ENCODE measurements around the gene DNAJC1. TPM values are rescaled to one million over a fixed set of nuclear protein-coding genes. Genes with fewer than 3 reads are reported as not detected.
"Not testable (repeated sequence)": the region's sequence is repeated elsewhere in the genome, so short reads cannot be mapped to it uniquely, and the experiment has no call there.

DNAJC1 gene
- total RNA-seq, 2 donors from 2014 or later: 27.4 to 33.8 TPM

GRCh38 chr10:21720090-21720489 lies 283.4 kb downstream of the DNAJC1 start:
- Histone ChIP-seq H3K9me3 (no peaks in the 10 kb centered on the region), H3K36me3 (no peaks in the 10 kb centered on the region), H3K27me3 (no peaks in the 10 kb centered on the region), H3K4me1 (peaks cover 8% of the 10 kb centered on the region), H3K4me3 (no peak overlapping the region), H3K9ac (ENCODE audit: low read depth in 2 of 2, low read length in 2 of 2) (no peak overlapping the region), H3K27ac (no peak overlapping the region)
- TF ChIP-seq, protein P1, sequence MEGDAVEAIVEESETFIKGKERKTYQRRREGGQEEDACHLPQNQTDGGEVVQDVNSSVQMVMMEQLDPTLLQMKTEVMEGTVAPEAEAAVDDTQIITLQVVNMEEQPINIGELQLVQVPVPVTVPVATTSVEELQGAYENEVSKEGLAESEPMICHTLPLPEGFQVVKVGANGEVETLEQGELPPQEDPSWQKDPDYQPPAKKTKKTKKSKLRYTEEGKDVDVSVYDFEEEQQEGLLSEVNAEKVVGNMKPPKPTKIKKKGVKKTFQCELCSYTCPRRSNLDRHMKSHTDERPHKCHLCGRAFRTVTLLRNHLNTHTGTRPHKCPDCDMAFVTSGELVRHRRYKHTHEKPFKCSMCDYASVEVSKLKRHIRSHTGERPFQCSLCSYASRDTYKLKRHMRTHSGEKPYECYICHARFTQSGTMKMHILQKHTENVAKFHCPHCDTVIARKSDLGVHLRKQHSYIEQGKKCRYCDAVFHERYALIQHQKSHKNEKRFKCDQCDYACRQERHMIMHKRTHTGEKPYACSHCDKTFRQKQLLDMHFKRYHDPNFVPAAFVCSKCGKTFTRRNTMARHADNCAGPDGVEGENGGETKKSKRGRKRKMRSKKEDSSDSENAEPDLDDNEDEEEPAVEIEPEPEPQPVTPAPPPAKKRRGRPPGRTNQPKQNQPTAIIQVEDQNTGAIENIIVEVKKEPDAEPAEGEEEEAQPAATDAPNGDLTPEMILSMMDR (IDR thresholded peaks at IDR 0.05): no peak
- intact Hi-C loops (cut with DNase I): loop anchor here (10.0 kb wide), 1 partner anchor 185 kb away; the partner anchor contains the start of gene MLLT10
- no peak for DNase-seq

GRCh38 chr10:21719502-21719901 lies 284.0 kb downstream of the DNAJC1 start:
- no peak overlapping the region for H3K27ac ChIP-seq
- H3K27me3 ChIP-seq: no peaks in the 10 kb centered on the region
- intact Hi-C loops (cut with DNase I): no loop called here
- DNase-seq: no peak
- H3K4me1 ChIP-seq: peaks cover 2% of the 10 kb centered on the region
- H3K4me3 ChIP-seq: no peak overlapping the region
- TF ChIP-seq, protein P1 (IDR thresholded peaks at IDR 0.05): no peak
- no peak overlapping the region for H3K9ac ChIP-seq (ENCODE audit: low read depth in 2 of 2, low read length in 2 of 2)
- no peaks in the 10 kb centered on the region for H3K36me3 ChIP-seq
- H3K9me3 ChIP-seq: no peaks in the 10 kb centered on the region

DNA sequence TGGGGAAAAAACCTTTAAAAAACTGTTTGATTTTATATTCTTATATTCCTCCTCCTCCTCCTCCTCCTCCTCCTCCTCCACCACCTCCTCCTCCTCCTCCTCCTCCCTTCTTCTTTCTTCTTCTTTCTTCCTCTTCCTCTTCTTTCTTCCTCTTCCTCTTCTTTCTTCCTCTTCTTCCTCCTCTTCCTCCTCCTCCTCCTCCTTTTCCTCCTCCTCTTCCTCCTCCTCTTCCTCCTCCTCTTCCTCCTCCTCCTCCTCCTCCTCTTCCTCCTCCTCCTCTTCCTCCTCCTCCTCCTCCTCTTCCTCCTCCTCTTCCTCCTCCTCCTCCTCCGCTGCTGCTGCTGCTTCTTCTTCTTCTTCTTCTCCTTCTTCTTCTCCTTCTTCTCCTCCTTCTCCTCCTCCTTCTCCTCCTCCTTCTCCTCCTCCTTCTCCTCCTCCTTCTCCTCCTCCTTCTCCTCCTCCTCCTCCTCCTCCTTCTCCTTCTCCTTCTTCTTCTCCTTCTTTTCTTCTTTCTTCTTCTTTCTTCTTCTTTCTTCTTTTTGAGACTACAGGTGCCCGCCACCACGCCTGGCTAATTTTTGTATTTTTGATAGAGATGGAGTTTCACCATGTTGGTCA lies 286.0 kb downstream of the DNAJC1 start:
- H3K9ac ChIP-seq (ENCODE audit: low read depth in 2 of 2, low read length in 2 of 2); H3K27ac ChIP-seq; DNase-seq; H3K36me3 ChIP-seq; intact Hi-C loops (cut with DNase I); H3K9me3 ChIP-seq; H3K27me3 ChIP-seq; H3K4me1 ChIP-seq; H3K4me3 ChIP-seq: not testable (repeated sequence)

DNA sequence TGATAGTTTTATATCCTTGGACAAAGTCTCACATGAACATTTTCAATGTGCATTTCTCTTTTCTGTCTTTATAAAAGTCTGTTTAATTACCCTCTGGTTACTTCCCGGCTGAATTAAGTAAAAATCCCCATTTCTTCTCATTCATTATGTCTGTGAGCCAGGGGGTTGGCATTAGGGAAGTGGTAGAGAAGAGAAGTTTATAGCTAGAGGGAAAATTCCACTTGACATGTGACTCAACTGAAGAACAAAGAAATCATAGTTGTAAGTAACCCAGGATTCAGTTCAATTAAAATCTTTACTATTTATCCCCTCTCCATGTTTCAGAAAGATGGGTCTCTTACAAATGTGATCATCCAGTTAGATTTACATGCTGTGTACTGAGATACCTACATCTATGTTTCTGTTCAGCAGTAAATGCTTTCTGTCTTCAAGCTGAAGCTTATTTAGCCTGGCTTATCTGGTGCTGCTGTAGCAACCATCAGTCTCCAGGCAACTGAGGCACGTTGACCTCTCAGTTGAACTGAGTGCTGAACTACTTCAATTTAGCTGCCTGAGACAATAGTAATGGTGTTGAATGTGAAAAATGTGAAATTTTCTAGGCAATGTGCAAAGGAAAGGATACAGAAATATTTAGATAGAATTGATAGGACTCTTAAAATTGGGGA lies 287.9 kb downstream of the DNAJC1 start:
- no peaks in the 10 kb centered on the region for H3K36me3 ChIP-seq
- H3K27me3 ChIP-seq: no peaks in the 10 kb centered on the region
- H3K4me3 ChIP-seq: no peak overlapping the region
- no peak for DNase-seq
- no peaks in the 10 kb centered on the region for H3K4me1 ChIP-seq
- no peak overlapping the region for H3K27ac ChIP-seq
- TF ChIP-seq, protein P1 (IDR thresholded peaks at IDR 0.05): no peak
- H3K9me3 ChIP-seq: no peaks in the 10 kb centered on the region
- intact Hi-C loops (cut with DNase I): no loop called here
- no peak overlapping the region for H3K9ac ChIP-seq (ENCODE audit: low read depth in 2 of 2, low read length in 2 of 2)

DNA sequence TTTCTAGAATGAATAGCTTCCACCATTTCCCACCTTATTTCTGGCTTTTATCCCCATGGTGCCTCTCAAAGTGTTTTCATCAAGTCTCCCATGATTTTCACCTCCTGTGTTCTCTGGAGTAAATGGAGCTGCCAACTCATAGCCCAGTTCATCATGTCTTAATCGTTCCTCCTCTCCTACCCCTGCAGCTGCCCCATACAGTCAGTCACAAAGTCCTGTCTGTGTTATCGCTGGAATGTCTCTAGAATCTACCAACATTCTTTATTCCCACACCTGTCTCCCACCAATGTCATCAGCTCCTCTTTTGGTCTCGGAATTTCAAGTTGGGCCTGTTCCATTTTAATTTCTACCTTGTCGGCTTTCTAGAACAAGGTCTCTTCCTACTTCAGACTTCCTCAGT lies 290.6 kb downstream of the DNAJC1 start:
- H3K4me1 ChIP-seq: no peaks in the 10 kb centered on the region
- H3K27ac ChIP-seq: no peak overlapping the region
- no peaks in the 10 kb centered on the region for H3K27me3 ChIP-seq
- TF ChIP-seq, protein P1 (IDR thresholded peaks at IDR 0.05): no peak
- no peak for DNase-seq
- H3K9me3 ChIP-seq: no peaks in the 10 kb centered on the region
- intact Hi-C loops (cut with DNase I): no loop called here
- no peak overlapping the region for H3K4me3 ChIP-seq
- H3K36me3 ChIP-seq: no peaks in the 10 kb centered on the region
- no peak overlapping the region for H3K9ac ChIP-seq (ENCODE audit: low read depth in 2 of 2, low read length in 2 of 2)

DNA sequence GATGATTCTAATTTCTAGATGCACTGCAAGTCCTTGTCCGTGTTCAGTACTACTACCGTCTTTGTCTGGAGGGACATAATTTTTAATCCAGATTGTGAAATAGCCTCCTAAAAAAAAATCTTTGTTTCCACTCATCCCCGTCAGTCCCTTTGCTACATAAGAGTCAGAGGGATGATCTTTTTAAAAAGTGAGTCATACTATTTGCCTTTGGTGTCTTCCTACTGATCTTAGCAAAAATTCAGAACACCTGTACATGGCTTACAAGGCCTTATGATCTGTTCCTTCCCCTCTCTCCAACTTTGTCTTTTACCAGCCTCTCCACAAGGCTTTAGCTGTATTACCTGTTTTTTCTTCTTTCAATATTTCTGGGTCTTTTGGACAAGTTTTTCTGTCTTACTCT lies 296.0 kb downstream of the DNAJC1 start:
- no peak overlapping the region for H3K27ac ChIP-seq
- intact Hi-C loops (cut with DNase I): no loop called here
- no peaks in the 10 kb centered on the region for H3K36me3 ChIP-seq
- TF ChIP-seq, protein P1 (IDR thresholded peaks at IDR 0.05): no peak
- H3K4me1 ChIP-seq: no peaks in the 10 kb centered on the region
- no peaks in the 10 kb centered on the region for H3K9me3 ChIP-seq
- H3K4me3 ChIP-seq: no peak overlapping the region
- H3K27me3 ChIP-seq: no peaks in the 10 kb centered on the region
- DNase-seq: no peak
- H3K9ac ChIP-seq (ENCODE audit: low read depth in 2 of 2, low read length in 2 of 2): no peak overlapping the region

Data from colonic mucosa (tissue), 4 donors.